NT2/D1 (cell line): ENCODE data around the gene CYTIP.

ENCODE experiments used
- DNase-seq: peaks from one replicate; pipeline ENCODE4 v3.0.0-alpha.2; 2011; ENCODE audit warnings: low read depth, low spot score
- H3K27me3 ChIP-seq: 2 replicates; pipeline ENCODE4 v1.6.0; 2011; ENCODE audit warnings: mild to moderate bottlenecking; ENCODE audit not compliant: insufficient read length, insufficient read depth
- H3K36me3 ChIP-seq: 2 replicates; pipeline ENCODE4 v1.6.1; 2011; ENCODE audit warnings: mild to moderate bottlenecking, low read length, mixed read lengths; ENCODE audit not compliant: insufficient read depth, insufficient read length
- H3K4me1 ChIP-seq: 2 replicates; pipeline ENCODE4 v1.5.1; 2011; ENCODE audit not compliant: insufficient read depth, insufficient read length
- H3K4me3 ChIP-seq: 2 replicates; pipeline ENCODE4 v1.5.1; 2011; ENCODE audit warnings: low read depth; ENCODE audit not compliant: insufficient read length
- H3K9ac ChIP-seq: 2 replicates; pipeline ENCODE4 v1.6.0; 2011; ENCODE audit warnings: low read depth; ENCODE audit not compliant: insufficient read length
- H3K9me3 ChIP-seq: 2 replicates; pipeline ENCODE4 v1.5.1; 2011; ENCODE audit warnings: mild to moderate bottlenecking, low read length; ENCODE audit not compliant: insufficient read depth
- SUZ12 ChIP-seq: IDR thresholded peaks from 2 replicates; pipeline ENCODE4 v1.6.1; 2011; ENCODE audit not compliant: insufficient read length, insufficient read depth; ENCODE audit errors: extremely low read depth
- YY1 ChIP-seq: IDR thresholded peaks from 2 replicates; pipeline ENCODE4 v1.6.1; 2011; ENCODE audit not compliant: insufficient read length, insufficient read depth
- ZNF274 ChIP-seq: IDR thresholded peaks from 2 replicates; pipeline ENCODE4 v1.6.1; 2011; ENCODE audit warnings: mild to moderate bottlenecking, low read depth, low read length

The CYTIP gene

DNA sequence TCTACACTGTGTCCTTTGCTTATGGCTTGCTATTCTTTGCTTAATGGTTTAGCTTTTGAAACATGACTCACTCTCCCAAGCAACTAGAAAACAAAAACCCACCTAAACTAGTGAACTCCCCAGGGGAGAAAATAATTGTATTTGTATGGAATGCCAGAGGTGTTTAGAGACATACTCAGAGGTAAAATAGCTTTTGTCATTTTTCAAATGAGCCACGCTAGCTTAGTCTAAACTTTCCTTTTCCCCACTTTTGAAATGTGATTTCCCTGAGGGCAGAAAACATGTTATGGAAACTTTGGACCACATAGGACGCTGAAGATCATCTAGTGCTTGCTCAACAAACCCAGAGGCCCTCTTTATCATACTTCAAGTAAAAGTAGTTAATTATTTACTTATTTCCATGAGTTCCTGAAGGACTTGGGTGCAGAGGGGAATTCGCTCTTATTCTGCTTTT is 16.5 kb upstream of the CYTIP start:
- H3K27me3 ChIP-seq: no peaks in the 10 kb centered on the region
- H3K4me1 ChIP-seq: no peaks in the 10 kb centered on the region
- H3K9ac ChIP-seq: no peak overlapping the region
- peak; percentile 8 for DNase-seq
- no peak overlapping the region for H3K4me3 ChIP-seq
- H3K36me3 ChIP-seq: no peaks in the 10 kb centered on the region
- no peak for TF ChIP-seq YY1
- TF ChIP-seq ZNF274: no peak
- TF ChIP-seq SUZ12: no peak
- no peaks in the 10 kb centered on the region for H3K9me3 ChIP-seq

DNA sequence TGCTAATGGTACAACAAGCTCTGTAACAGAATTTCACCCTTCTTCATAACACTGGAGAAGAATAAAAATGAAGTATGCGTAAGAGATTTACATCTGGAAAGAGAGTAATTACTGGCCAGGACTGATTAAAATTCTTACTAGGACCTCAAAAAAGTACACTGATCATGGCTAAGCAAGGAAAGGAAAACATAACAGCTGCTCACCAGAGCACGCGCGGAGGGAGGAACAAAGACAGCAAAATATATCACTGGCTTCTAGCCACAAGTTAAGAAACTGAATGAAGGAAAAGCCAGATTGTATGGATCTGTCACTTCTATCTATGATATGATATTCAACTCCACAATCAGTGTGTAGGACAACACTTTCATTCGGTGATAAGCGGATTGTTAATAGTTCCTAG is 15.6 kb upstream of the CYTIP start:
- DNase-seq: no peak
- TF ChIP-seq SUZ12 (no peak), ZNF274 (no peak), YY1 (no peak)
- Histone ChIP-seq H3K4me3 (no peak overlapping the region), H3K36me3 (no peaks in the 10 kb centered on the region), H3K27me3 (no peaks in the 10 kb centered on the region), H3K4me1 (no peaks in the 10 kb centered on the region), H3K9ac (no peak overlapping the region), H3K9me3 (no peaks in the 10 kb centered on the region)

DNA sequence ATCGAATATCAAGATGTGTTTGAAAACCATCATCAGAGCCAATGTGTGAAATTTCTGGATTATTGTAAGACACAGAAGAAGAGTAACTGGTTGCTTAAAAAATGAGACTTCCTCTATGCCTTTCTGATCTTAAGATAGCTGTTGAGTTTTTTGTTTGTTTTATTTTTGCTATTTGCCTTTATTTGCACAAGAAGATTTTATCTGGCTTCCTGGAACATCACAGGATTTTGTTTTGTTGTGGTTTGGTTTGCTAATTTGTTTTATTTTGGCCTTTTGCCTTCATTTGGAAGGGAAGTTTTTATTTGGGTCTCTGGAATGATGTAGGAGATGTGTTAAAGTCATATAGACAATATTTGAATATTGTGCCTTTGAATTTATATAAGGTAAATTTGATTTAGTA is 3.9 kb upstream of the CYTIP start:
- Histone ChIP-seq H3K9me3 (no peaks in the 10 kb centered on the region), H3K27me3 (no peaks in the 10 kb centered on the region), H3K4me3 (no peak overlapping the region), H3K36me3 (no peaks in the 10 kb centered on the region), H3K4me1 (no peaks in the 10 kb centered on the region), H3K9ac (no peak overlapping the region)
- TF ChIP-seq YY1: no peak
- TF ChIP-seq ZNF274: no peak
- TF ChIP-seq SUZ12: no peak
- DNase-seq: no peak

DNA sequence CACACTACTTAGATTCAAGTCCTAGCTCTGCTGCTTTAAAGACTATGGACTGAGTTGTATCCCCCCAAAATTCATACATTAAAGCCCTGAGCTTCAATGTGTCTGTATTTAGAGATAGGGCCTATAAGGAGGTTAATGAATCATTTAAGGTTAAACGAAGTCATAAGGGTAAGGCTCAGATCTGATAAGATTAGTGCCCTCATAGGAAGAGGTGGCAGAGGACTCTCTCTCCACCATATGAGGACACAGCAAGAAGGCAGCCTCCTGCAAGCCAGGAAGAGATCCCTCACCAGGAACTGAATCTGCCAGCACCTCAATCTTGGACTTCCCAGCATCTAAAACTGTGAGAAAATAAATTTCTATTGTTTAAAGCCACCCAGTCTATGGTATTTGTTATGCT is 3.1 kb upstream of the CYTIP start:
- Histone ChIP-seq H3K9ac (no peak overlapping the region), H3K4me3 (no peak overlapping the region), H3K4me1 (no peaks in the 10 kb centered on the region), H3K36me3 (no peaks in the 10 kb centered on the region), H3K27me3 (no peaks in the 10 kb centered on the region), H3K9me3 (no peaks in the 10 kb centered on the region)
- no peak for DNase-seq
- no peak for TF ChIP-seq ZNF274
- TF ChIP-seq SUZ12: no peak
- no peak for TF ChIP-seq YY1

DNA sequence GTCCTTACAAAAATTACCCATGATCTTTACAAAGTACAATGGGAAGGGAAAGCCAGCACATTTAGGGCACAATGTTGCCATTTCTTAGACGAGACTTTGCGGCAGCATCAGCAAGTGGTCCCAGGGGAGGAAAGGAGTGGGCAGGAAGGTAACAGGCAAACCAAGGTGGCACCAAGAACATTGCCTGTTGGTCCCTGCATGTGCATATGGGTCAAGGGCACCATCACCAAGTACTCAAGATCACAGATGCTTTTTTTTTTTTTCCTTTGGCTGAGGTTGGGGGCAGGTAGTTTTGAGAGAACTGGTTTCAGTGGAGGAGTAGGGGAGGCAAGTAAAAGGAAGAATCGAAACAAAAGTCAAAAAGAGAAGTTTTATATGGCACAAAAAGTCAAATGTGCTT is 752 bp upstream of the CYTIP start:
- Histone ChIP-seq H3K9ac (no peak overlapping the region), H3K36me3 (no peaks in the 10 kb centered on the region), H3K4me3 (no peak overlapping the region), H3K27me3 (no peaks in the 10 kb centered on the region), H3K9me3 (no peaks in the 10 kb centered on the region), H3K4me1 (no peaks in the 10 kb centered on the region)
- DNase-seq: no peak
- TF ChIP-seq YY1: no peak
- no peak for TF ChIP-seq SUZ12
- TF ChIP-seq ZNF274: no peak

DNA sequence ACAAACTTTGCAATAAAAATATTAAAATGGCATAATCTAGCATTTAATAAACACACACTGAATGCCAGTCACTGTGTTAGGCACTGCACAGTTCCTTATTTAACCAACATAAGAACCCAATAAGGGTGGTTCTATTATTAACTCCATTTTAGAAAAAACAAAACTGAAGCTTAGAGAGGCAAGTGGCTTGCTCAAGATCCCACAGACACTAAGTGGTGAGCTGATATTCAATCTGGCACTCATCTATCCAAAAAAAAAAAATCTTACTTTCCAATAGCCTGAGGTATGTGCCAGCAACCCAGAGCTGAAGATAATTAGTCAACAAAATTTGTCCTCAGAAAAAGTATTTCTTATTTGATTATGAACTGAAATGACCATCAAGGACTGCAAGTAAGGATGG is 799 bp downstream of the CYTIP start:
- Histone ChIP-seq H3K4me3 (no peak overlapping the region), H3K27me3 (no peaks in the 10 kb centered on the region), H3K36me3 (no peaks in the 10 kb centered on the region), H3K4me1 (no peaks in the 10 kb centered on the region), H3K9ac (no peak overlapping the region), H3K9me3 (no peaks in the 10 kb centered on the region)
- DNase-seq: no peak
- TF ChIP-seq SUZ12: no peak
- no peak for TF ChIP-seq ZNF274
- no peak for TF ChIP-seq YY1

DNA sequence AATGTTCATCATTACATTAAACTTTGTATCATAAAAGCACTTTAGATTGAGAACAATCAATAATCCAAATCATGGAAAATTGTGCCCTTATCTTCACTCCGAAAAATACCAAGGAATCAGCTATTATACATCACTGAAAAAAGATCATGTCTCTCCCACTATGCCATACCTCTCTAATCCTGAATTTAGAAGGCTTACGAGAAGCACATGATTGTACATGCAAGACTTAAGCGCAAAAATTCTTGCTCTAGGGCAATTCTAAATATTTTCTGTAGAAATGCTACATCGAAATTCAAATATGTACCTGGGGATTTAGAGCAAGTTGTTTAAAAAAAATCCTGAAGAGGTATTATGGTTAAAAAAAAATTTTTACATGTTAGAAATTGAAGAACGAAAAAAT is 1.3 kb downstream of the CYTIP start:
- Histone ChIP-seq H3K36me3 (no peaks in the 10 kb centered on the region), H3K27me3 (no peaks in the 10 kb centered on the region), H3K9me3 (no peaks in the 10 kb centered on the region), H3K9ac (no peak overlapping the region), H3K4me3 (no peak overlapping the region), H3K4me1 (no peaks in the 10 kb centered on the region)
- TF ChIP-seq YY1 (no peak), ZNF274 (no peak), SUZ12 (no peak)
- DNase-seq: no peak

DNA sequence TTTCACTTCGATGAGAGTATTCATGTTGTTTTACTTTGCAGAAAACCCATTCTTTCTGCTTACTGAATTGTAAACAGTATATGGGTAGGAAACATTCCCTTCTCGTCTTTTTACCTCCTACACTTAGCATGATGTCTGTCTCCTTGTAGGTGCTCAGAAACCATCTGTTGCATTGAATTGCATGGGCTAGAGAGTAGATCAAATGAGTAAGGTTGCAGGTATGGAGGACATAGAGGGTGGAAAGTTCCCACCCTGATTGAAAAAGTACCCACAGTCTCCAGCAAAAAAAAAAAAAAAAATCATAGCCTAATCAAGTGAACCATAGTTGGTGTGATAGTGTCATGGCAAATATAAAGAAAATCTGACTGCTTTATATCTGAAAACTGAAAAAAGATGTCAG is 1.7 kb downstream of the CYTIP start:
- TF ChIP-seq YY1 (no peak), ZNF274 (no peak), SUZ12 (no peak)
- Histone ChIP-seq H3K9me3 (no peaks in the 10 kb centered on the region), H3K9ac (no peak overlapping the region), H3K4me1 (no peaks in the 10 kb centered on the region), H3K4me3 (no peak overlapping the region), H3K36me3 (no peaks in the 10 kb centered on the region), H3K27me3 (no peaks in the 10 kb centered on the region)
- no peak for DNase-seq
